HG03139 (cell line): ENCODE measurements around the gene LRIT3.

Source experiments
- ATAC-seq: cut with Tn5 transposase; IDR thresholded peaks from one replicate; pipeline ENCODE4 v1.9.1; 2021; ENCODE audit not compliant: unreplicated experiment

LRIT3 gene, protein sequence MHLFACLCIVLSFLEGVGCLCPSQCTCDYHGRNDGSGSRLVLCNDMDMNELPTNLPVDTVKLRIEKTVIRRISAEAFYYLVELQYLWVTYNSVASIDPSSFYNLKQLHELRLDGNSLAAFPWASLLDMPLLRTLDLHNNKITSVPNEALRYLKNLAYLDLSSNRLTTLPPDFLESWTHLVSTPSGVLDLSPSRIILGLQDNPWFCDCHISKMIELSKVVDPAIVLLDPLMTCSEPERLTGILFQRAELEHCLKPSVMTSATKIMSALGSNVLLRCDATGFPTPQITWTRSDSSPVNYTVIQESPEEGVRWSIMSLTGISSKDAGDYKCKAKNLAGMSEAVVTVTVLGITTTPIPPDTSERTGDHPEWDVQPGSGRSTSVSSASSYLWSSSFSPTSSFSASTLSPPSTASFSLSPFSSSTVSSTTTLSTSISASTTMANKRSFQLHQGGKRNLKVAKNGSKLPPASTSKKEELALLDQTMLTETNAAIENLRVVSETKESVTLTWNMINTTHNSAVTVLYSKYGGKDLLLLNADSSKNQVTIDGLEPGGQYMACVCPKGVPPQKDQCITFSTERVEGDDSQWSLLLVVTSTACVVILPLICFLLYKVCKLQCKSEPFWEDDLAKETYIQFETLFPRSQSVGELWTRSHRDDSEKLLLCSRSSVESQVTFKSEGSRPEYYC

DNA sequence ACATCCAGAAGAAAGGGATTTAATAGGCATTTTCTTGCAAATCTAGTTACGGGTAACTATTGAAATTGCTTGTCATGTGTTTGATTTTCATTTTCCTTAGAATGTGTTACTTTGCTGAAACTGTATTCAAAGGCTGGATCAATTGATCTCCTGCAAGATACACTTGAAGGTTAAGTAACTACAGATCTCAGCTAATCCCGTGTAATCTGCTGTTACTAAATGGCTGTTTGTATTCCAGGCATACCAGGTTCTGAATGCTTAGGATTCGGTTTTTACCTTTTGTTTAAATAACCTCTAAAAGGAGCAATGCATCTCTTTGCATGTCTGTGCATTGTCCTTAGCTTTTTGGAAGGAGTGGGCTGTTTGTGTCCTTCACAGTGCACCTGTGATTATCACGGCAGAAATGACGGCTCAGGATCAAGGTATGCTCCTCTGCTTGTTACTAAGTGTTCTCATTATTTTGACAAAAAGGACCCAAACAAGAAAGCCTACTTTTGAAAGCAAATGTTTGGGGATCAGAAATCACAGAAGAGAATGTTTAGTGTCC, at the start of gene LRIT3:
TSS of gene LRIT3 (plus strand) at position 212 of the 547 bp plus-strand sequence. CDS start at position 307, 95 bp downstream.
- ATAC-seq: no peak

DNA sequence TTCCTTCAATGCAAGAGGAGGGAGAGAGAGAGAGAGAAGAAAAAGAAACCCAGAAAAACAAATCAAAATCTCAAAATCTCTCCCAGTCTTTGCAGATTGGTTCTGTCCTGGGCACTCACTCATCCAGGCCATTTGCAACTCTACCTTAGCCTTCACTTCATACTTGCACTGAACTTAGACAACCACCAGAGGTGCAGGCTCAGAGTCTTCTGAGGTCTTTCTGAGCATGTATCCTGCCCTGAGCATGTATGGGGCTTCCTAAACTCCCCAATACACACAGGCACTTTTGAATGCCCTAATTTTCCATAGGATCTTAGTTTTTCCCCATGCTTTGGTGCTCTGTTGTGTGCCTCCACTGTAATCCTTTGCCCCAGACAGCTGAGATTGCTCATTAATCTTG, 49.0 kb upstream of the LRIT3 start:
- ATAC-seq: no peak

DNA sequence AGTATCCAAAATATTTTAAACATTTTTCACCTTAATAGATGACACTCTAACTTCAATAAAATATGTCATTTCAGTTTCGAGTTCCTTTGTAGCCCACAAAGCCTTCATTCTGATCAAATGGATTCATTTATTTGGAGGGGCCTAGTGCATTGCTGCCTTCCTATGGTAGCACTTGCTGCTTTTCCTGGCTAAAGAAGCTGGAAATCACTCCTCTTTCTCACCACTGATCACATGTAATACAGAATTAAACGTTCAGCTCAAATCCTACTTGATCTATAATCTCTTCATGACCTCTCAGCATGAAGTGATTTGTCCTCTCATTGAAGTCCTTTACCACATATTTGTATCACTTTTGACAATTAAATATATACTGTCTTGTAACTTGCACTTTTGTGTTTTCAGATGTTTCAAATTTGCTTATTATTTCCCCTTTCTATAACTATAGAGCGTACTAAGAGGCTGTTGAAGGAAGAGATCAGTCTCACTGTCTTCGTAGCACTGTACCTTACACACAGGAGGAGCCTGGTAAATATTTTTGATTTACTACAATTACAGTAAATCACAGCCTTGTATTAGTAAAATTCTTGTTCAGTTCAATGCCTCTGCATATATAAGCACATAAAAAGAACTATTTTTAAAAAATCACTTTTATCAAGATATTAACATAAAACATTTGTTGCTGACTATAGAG, 46.7 kb upstream of the LRIT3 start:
- ATAC-seq: no peak

DNA sequence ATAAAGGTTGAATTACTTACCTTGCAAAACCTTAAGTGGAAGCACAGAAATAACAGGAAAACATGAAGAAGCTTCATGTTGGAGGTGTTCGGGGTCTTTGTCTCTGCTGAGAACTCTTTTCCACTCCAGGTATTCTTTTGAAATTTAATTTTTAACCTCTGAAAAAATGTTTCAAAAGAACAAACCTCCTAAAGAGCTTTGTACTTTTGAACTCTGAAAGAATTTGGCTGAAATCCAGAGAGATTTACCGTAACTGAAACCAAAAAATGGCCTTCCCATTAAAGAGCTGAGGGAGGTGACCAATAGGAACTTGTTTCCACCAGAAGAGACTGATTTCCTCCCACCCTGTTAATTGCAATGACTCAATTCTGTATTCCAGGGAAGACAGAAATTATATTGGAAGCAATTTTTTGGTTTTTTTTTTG, 46.0 kb upstream of the LRIT3 start, which contains the start of gene CFI:
TSS of gene CFI (minus strand) at position 105 of the 425 bp plus-strand sequence. CDS start at position 77, 28 bp downstream.
- ATAC-seq: no peak

DNA sequence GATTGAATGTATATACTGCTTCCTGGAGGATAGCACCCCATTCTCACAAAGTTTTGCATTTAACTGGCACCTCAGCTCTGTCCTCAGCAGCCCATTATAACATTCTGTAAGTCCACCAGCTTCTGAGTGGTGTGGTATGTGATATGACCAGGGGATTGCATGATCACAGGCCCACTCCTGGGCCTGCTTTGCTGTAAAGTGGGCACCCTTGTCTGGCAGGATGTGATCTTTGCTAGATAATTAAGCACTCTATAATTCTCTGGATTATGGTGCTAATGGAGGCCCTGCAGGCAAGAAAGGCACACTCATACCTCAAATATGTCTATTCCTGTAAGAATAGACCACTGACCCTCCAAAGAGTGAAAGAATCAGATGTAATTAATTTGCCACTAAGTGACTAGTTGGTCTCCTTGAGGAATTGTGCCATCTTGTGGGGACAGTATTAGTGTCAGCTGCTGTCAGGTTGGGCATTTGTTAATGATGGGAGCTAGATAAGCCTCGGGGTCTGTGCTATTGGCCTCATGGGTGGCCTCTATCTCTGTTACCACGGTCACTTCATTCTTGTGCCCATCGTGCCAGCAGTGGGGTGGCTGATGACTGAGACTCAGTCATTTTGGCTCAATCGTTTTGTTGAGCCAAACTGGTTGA, 43.9 kb upstream of the LRIT3 start:
- no peak for ATAC-seq

DNA sequence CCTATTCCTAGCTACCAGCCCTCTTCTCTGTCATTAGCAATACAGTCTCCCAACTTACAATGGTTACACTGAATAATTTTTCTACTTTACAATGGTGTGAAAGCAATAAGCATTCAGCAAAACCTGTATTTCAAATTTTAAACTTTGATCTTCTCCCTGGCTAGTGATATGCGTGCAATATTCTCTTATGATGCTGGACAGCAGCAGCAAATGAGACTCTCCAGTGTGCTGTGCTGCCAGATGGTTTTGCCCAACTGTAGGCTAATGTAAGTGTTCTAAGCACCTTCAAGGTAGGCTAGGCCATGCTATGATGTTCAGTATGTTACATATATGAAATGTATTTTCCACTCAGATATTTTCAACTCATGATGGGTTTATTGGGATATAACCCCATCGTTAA, 38.3 kb upstream of the LRIT3 start:
- no peak for ATAC-seq

DNA sequence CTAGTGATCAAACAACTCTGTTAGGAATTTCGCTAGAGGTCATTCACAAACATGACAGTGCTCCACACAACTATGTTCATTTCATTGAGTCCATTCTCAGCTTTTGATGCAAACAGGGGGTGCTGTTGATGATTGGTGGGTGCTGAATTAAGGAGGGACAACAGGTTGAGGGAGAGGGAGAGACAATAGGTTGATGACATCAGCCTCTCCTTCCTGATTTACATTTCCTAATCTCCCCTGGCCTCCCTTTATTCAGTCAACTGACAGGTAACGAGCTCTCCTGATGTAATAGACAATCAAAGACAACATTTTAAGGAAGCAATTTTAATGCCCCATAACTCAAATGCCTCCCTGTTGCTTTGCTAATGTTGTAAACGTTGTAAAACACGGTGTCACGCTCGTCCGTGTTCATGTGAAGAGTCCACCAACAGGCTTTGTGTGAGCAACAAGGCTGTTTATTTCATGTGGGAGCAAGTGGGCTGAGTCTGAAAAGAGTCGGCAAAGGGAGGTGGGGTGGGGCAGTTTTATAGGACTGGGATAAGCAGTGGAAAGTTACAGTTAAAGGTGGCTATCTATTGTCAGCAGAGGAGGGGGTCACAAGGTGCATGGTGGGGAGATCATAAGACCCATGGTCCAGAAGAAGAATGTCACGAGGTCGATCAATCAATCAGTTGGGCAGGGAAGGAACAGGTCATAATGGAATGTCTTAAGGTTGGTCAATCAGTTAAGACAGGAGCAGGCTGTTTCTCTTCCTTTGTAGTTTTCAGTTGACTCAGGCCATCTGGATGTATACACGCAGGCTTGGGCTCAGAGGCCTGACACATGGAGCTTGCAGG, 37.1 kb upstream of the LRIT3 start:
- no peak for ATAC-seq

DNA sequence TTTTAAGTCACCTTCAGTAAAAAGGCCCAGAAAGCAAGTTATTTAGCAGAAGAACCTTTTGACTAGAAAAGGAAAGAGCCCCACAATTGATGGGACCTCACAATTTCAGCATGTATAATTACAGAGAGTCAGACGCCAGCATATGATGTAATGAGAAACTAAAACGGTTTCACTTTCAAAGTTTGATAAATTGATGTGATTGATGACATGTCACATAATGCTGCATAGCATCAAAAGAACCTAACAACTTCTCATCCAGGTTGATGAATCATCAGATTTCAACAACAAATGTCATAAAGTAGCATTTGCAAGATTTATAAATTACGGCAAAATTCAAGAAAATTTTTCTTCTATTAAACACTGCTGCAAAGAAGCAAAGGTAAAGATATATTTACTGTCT, 36.2 kb upstream of the LRIT3 start:
- no peak for ATAC-seq

DNA sequence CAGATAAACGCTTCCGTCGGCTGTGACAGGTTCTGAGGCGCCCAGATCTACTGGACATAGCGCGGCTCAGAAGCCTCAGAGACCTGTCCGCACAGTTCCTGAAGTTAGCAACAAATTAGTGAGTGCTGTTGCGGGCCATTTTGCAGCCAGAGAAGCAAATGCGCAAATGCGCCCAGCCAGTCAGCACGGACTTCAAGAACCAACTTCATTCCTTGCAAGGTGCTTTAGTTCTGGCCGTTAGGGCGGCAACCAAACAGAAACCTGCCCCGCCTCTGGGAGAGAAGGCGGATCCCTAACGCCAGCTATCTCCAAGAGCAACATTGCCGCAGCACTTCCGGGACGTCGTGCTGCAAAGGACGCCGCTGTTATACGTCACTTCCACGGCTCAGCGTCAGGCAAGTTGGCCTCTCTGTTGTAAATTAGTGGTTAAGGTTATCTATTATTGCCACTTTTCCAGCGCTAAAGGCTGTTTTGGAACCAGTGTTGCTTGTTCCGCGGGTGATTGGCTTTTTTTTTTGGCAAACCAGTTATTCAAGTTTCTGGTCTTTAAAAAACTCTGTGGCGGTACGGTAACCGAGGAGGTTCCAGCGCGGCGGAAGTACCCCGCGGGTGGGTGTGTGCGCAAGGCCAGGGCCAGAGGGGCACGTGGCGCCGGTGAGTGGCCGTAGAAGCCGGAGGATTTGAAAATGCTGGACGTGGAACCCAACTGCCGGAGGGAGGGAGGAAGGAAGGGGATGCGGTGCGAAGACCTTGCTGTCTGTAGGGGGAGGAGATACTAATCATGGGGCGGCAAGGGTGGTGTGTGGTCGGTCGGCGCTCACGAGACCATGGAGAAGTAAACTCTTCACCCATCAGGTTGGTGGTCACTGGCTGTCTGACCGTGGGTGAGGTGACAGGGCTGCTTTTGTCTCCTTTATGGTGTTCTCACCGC, 32.5 kb upstream of the LRIT3 start, which contains the start of gene GAR1:
TSS of gene GAR1 (plus strand) at position 612 of the 931 bp plus-strand sequence. CDS start 403 bp downstream, outside the sequence.
- ATAC-seq: peak; percentile 99

DNA sequence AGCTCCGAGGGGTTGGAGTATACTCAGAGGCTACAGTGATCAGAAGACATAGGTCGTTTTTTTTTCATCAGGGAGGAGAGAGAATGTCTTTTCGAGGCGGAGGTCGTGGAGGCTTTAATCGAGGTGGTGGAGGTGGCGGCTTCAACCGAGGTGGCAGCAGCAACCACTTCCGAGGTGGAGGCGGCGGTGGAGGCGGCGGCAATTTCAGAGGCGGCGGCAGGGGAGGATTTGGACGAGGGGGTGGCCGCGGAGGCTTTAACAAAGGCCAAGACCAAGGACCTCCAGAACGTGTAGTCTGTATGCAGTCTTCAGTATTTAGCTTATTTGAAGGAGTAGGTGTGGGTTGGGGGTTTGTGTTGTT, 31.8 kb upstream of the LRIT3 start:
- ATAC-seq: no peak

DNA sequence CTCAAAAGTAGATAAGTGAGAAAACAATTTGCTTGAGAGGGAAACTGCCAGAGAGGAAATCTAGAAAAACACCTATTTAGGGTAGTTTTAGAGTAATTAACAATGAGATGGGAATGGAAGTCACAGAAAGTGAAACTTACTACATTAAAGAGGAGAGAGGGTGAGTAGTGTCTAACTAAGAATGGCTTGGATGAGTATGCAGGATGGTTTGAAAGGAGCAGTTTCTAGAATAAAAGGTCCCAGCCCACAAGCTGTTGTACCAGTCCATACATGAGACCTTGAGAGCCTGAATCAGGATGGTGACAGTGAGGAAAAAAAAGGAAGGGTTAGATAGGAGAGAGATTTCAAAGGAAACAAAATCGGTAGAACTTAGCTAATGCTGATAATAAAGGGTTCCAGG, 31.0 kb upstream of the LRIT3 start:
- ATAC-seq: no peak

DNA sequence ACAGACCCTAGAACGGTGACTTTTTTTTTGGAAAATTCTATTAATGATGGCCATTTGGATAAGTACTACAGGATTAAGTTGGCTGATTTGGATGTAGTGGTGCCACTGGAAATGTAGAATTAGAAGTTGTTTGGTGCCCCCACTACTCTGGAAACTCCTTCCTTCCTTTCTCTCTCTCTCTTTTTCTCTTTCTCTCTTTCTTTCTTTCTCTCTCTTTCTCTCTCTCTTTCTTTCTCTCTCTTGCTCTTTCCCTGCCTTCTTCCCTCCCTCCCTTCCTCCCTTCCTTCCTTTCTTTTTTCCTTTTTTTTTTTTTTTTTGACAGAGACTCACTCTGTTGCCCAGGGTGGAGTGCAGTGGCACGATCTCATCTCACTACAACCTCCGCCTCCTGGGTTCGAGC, 29.6 kb upstream of the LRIT3 start:
- ATAC-seq: no peak

DNA sequence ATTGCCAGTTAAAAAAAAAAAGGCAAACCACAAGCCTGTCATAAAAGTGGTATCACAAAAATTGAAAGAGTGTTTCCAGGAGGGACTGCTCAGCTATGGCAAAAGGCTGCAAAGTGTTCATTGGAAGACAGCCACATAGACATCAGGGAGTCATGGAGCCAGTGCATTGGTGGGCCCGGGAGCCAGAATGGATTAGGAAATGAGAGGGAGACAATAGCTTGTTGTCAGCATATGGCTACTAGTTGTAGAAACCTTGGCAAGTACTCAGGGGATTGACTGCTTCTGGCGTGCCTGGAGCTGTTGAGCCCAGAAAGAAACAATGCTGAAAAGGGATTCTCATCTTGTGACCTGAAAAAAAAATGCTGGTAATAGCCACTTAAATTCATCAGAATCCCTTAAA, 27.3 kb upstream of the LRIT3 start:
- no peak for ATAC-seq

DNA sequence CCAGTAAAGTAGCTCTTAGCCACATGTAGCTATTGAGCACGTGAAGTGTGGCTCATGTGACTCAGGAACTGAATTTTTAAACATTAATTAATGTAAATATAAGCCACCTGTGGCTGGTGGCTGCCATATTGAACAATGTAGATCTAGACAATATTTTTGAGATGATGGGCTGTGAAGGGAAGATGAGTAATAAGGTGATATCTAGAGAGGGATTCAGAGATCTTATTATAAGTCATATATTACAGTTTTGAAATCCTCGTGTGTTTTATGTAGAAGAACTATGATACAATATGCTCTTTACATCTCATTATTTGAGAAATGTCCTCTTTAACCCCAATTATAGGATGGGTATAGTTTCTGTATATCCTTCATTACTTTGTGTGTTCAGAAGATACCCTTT, 26.7 kb upstream of the LRIT3 start:
- no peak for ATAC-seq

DNA sequence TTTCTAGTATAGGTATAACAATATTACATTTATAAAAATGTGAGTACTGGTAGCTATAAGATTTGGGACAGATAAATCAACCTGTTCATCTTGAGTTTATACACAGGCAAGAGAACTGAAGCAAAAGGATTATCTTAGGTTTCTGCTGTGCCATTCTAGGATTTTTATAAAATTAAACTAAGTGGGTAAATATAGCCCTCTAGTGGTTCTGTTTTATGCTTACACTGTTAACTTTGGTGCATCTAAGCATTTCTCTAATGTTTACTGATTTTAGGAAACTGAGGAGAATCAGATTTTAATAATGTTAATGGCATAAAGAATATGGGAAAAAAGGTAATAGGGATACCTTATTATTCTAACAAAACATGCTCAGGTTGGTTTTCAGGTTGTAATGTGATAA, 21.2 kb upstream of the LRIT3 start:
- no peak for ATAC-seq

DNA sequence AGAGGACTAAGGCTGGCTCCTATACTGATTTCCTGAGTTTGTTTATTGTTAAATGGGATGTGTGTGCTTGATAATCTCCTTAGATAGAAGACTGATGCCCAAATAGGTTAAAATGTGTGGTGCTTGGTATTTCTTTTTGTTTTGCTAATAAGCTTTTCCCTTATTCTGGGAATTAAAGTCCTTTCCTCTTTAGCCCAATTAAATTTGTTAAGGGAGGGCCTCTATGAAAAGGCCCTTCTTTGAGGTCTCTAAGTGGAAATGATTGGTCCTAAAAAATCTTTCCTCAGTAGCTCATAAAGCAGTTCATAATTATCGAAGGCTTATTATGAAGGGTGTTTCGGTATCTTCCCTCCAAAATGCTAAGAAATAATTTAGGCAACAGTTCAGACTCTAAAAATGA, 20.2 kb upstream of the LRIT3 start, which contains the start of gene RRH:
TSS of gene RRH (plus strand) at position 301 of the 400 bp plus-strand sequence. CDS start at position 357, 56 bp downstream.
- ATAC-seq: no peak

DNA sequence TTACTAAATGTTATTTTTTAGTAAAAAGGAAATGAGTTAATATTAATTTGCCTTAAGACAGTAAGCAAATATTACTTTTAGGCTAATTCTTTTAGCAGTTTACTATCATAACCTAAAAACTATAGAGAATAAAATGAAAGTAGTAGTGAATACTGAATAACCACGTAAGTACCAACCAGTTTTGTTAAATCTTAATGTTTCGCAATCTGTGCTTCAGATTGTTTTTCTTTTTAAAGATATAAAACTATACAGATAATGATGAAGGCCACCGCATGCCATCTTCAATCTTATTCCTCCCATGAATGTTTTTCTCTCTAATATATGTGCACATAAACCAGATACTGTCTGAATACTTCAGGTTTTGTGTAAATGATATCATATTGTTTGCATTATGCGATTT, 14.2 kb upstream of the LRIT3 start:
- no peak for ATAC-seq

DNA sequence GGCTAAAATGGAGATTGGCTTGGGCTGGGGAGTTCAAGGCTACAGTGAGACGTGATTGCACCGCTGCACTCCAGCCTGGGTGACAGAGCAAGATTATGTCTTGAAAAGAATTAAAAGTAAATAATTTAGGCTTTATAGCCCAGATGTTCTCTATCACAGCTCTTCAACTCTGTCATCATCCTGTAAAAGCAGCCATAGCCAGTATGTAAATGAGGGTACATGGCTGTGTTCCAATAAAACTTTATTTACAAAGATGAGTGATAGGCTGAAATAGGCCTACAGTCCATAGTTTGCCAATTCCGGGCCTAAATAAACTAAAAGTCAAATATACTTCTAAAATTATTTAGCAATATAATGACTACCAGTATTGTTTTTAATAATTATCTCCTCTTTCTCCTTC, 10.9 kb upstream of the LRIT3 start:
- no peak for ATAC-seq
